Kidney (tissue), 14 donors: Measurements from ENCODE around the gene SQSTM1. TPM values are rescaled to one million over a fixed set of nuclear protein-coding genes. Genes with fewer than 3 reads are reported as not detected.

Experiments used
- DNase-seq, 5 donors: peaks; one replicate each; pipeline ENCODE4 v3.0.0-alpha.2; 2013 to 2020
- FAIRE-seq: peaks from 2 replicates; lab custom pipeline; 2012; peaks lifted over from hg19 to GRCh38; lab: Jason Lieb, UNC
- H3K27ac ChIP-seq, 2 donors: one replicate each; pipeline ENCODE4 v1.7.0; 2013; ENCODE audit warnings: low read depth in 2 of 2, low read length in 2 of 2, inconsistent platforms in 1 of 2
- H3K27me3 ChIP-seq: one replicate; pipeline ENCODE4 v1.7.1; 2013; ENCODE audit warnings: low read length, inconsistent platforms; ENCODE audit not compliant: control insufficient read depth, insufficient read depth
- H3K36me3 ChIP-seq, 3 donors: one replicate each; pipeline versions ENCODE4 v1.7.0 to v1.7.1; 2013; ENCODE audit warnings: low read length in 3 of 3, control low read depth in 1 of 3, inconsistent platforms in 1 of 3; ENCODE audit not compliant: insufficient read depth in 3 of 3, control insufficient read depth in 2 of 3
- H3K4me1 ChIP-seq, 3 donors: one replicate each; pipeline versions ENCODE4 v1.7.0 to v1.7.1; 2013; ENCODE audit warnings: low read length in 3 of 3, inconsistent platforms in 1 of 3, low read depth in 1 of 3; ENCODE audit not compliant: control insufficient read depth in 2 of 3, insufficient read depth in 2 of 3
- H3K4me3 ChIP-seq, 3 donors: one replicate each; pipeline versions ENCODE4 v1.7.0 to v1.8.1; 2013; ENCODE audit warnings: low read length in 3 of 3, control low read depth in 1 of 3, inconsistent platforms in 1 of 3
- H3K9ac ChIP-seq, 3 donors: one replicate each; pipeline versions ENCODE4 v1.7.0 to v1.7.1; 2013; ENCODE audit warnings: low read length in 3 of 3, control low read depth in 1 of 3, inconsistent platforms in 1 of 3
- H3K9me3 ChIP-seq, 3 donors: one replicate each; pipeline versions ENCODE4 v1.7.0 to v1.7.1; 2013; ENCODE audit warnings: low read length in 3 of 3, control low read depth in 1 of 3, inconsistent platforms in 1 of 3; ENCODE audit not compliant: control insufficient read depth in 2 of 3, insufficient read depth in 1 of 3
- CTCF ChIP-seq: IDR thresholded peaks from 3 replicates; pipeline ENCODE4 v1.5.1; 2012; ENCODE audit warnings: mild to moderate bottlenecking, moderate library complexity, borderline replicate concordance; ENCODE audit not compliant: insufficient read depth; ENCODE audit errors: extremely low read depth
- intact Hi-C: fragments of 100-400 bp; cut with DNase I; formaldehyde crosslinking; loops from one replicate; pipeline ENCODE4 v1.11.1; 2022
- polyA plus RNA-seq: library from polyadenylated mRNA; stranded (reverse); fragments of 350-450 nt; fragmentation: Illumina TruSeq; extraction: RNeasy Lipid Tissue Mini Kit (QIAGEN cat#74804); gene quantifications from one replicate; pipeline ENCODE4 v1.2.3, GENCODE V29; 2014; ENCODE audit warnings: low read depth, low replicate concordance; ENCODE audit not compliant: insufficient read depth
- total RNA-seq: library from RNA; stranded (reverse); fragmentation: NEBNext Ultra II Directional; extraction: Animal tissue kit (Norgen Biotek cat#: 25700); gene quantifications from one replicate; pipeline ENCODE4 v1.2.1, GENCODE V29; 2021
- donor health status: control.
- donor health status: control.
- donor health status: control.
- donor health status: control.
- donor health status: control.
- donor health status: DM: yes; HTN: yes; CAD: no.
- donor health status: Normal renal cell carcinoma (clear cell type).

The SQSTM1 gene
- total and polyA plus RNA-seq, 2 donors from 2014 or later = 249 to 309 TPM

- Histone ChIP-seq H3K4me1 (peaks cover 0 to 2% (median 0%) of the 10 kb centered on the region in 3 donors), H3K9ac (no peak overlapping the region), H3K27ac (no peak overlapping the region), H3K27me3 (no peaks in the 10 kb centered on the region), H3K36me3 (no peaks in the 10 kb centered on the region), H3K4me3 (no peak overlapping the region), H3K9me3 (no peaks in the 10 kb centered on the region)
- no peak for FAIRE-seq
- intact Hi-C loops = no loop called here
- no peak for DNase-seq
- no peak for TF ChIP-seq CTCF
Measured at GRCh38 chr5:179812135-179812825, 8.4 kb upstream of the SQSTM1 start.

- H3K9me3 ChIP-seq = no peaks in the 10 kb centered on the region
- H3K27ac ChIP-seq = no peak overlapping the region
- H3K4me1 ChIP-seq = peaks cover 0 to 4% (median 2%) of the 10 kb centered on the region in 3 donors
- FAIRE-seq (no peak), DNase-seq (no peak)
- H3K27me3 ChIP-seq = no peaks in the 10 kb centered on the region
- no peak overlapping the region for H3K9ac ChIP-seq
- intact Hi-C loops = no loop called here
- no peaks in the 10 kb centered on the region for H3K36me3 ChIP-seq
- no peak overlapping the region for H3K4me3 ChIP-seq
- no peak for TF ChIP-seq CTCF
Measured at GRCh38 chr5:179812997-179813607, 7.6 kb upstream of the SQSTM1 start.

GRCh38 chr5:179814090-179814489 is 6.6 kb upstream of the SQSTM1 start:
- FAIRE-seq (no peak), DNase-seq (no peak)
- no peak for TF ChIP-seq CTCF
- H3K27me3 ChIP-seq = no peaks in the 10 kb centered on the region
- no peak overlapping the region for H3K9ac ChIP-seq
- H3K4me1 ChIP-seq = peaks cover 0 to 10% (median 8%) of the 10 kb centered on the region in 3 donors
- H3K36me3 ChIP-seq = no peaks in the 10 kb centered on the region
- intact Hi-C loops = no loop called here
- no peak overlapping the region for H3K27ac ChIP-seq
- H3K9me3 ChIP-seq = no peaks in the 10 kb centered on the region
- H3K4me3 ChIP-seq = no peak overlapping the region
